ENCODE data around the gene IMPA2. TPM values are rescaled to one million over a fixed set of nuclear protein-coding genes. Genes with fewer than 3 reads are reported as not detected.
A peak's percentile ranks its signal among the peaks of the same experiment; 100 is the strongest.

The IMPA2 gene
- total and polyA plus RNA-seq, 8 donors, result 93.5 to 286 (median 156) TPM

DNA sequence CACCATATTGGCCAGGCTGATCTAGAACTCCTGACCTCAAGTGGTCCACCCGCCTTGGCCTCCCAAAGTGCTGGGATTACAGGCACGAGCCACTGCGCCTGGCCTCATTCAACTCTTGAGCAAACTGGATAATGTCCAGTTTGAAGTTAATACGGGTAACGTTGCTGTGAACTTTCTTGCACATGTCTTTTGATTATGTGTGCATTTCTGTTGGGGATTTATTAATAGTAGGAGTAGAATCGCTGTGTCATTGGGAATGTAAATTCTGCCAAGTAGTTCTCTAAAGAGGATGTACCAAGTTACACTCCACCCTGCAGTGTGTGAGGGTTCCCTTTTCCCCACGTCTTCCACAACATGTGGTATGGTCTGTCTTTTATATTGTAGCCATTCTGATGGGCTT, 6.2 kb downstream of the IMPA2 start:
- WGBS, 2 donors, result 43 to 47% methylated on average over 7 of the region's 7 CpGs
- intact Hi-C loops (cut with DNase I), result no loop called here
- ATAC-seq, result peak in 3 of 4 donors; percentile 8 to 24 (median 18)
- Histone ChIP-seq H3K9me3 (no peaks in the 10 kb centered on the region), H3K4me3 (no peak overlapping the region), H3K36me3 (no peaks in the 10 kb centered on the region), H3K27ac (peak overlapping the region in 1 of 4 donors; percentile 46), H3K27me3 (no peaks in the 10 kb centered on the region), H3K4me1 (peaks cover 54 to 60% (median 57%) of the 10 kb centered on the region in 3 donors)
- peak; percentile 69 for FAIRE-seq
- TF ChIP-seq, protein P1, sequence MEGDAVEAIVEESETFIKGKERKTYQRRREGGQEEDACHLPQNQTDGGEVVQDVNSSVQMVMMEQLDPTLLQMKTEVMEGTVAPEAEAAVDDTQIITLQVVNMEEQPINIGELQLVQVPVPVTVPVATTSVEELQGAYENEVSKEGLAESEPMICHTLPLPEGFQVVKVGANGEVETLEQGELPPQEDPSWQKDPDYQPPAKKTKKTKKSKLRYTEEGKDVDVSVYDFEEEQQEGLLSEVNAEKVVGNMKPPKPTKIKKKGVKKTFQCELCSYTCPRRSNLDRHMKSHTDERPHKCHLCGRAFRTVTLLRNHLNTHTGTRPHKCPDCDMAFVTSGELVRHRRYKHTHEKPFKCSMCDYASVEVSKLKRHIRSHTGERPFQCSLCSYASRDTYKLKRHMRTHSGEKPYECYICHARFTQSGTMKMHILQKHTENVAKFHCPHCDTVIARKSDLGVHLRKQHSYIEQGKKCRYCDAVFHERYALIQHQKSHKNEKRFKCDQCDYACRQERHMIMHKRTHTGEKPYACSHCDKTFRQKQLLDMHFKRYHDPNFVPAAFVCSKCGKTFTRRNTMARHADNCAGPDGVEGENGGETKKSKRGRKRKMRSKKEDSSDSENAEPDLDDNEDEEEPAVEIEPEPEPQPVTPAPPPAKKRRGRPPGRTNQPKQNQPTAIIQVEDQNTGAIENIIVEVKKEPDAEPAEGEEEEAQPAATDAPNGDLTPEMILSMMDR (IDR thresholded peaks at IDR 0.05), result no peak
- DNase-seq, result no peak

DNA sequence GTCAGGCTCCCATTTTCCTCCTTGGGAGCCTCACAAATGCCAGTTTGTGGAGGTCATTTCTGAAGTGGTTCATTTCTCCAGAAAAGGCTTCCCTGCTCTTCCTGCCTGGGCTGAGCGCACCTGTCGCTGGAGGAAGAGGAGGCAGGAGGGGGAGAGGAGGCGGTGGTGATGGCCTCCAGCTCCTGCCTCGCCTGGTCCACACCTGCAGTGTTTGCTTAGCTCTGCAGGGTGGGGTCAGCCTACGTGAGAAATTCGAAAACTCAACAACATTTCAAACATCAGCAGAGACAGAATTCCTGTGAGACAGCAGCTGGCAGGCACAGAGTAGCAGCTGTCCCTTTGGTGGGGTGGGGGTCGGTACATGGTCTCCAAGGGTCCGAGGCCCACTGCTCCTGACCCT, 7.9 kb downstream of the IMPA2 start:
- Histone ChIP-seq H3K27ac (peak overlapping the region; percentile 46 to 78 (median 63)), H3K4me1 (peaks cover 68 to 73% (median 72%) of the 10 kb centered on the region in 3 donors), H3K4me3 (no peak overlapping the region), H3K9me3 (no peaks in the 10 kb centered on the region), H3K36me3 (no peaks in the 10 kb centered on the region), H3K27me3 (no peaks in the 10 kb centered on the region)
- intact Hi-C loops (cut with DNase I), result no loop called here
- TF ChIP-seq, protein P1 (IDR thresholded peaks at IDR 0.05), result no peak
- no peak for ATAC-seq
- 27 to 42% methylated on average over 7 to 8 of the region's 8 CpGs for WGBS, 2 donors
- no peak for DNase-seq
- FAIRE-seq, result no peak

DNA sequence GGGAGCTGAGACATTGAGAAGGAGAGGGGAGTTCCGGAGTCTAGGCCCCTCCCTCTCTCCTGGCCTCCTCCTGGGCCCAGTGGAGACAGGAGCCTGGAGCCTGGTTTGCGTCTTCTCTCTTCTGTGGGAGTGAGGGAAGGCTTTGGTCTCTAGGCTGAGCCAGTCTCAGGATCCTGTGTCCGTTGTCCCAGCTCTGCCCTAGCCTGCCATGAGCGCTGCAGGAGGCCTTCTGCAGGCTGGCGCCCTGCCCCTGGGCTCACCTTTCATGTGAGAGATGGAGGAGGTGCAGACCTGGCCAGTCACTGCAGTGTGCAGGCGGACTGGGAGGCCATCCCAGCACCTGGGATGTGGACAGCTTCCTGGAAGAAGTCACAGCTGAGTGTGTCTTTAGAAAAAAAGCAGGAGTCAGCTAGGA, 8.7 kb downstream of the IMPA2 start:
- TF ChIP-seq, protein P1 (IDR thresholded peaks at IDR 0.05), result no peak
- ATAC-seq, result peak; percentile 61 to 79 (median 66)
- Histone ChIP-seq H3K4me3 (no peak overlapping the region), H3K4me1 (peaks cover 76 to 81% (median 80%) of the 10 kb centered on the region in 3 donors), H3K27ac (peak overlapping the region; percentile 48 to 78 (median 63)), H3K36me3 (no peaks in the 10 kb centered on the region), H3K27me3 (no peaks in the 10 kb centered on the region), H3K9me3 (no peaks in the 10 kb centered on the region)
- peak; percentile 65 to 93 (median 81) for DNase-seq
- no peak for FAIRE-seq
- 16 to 18% methylated on average over 6 of the region's 6 CpGs for WGBS, 2 donors
- intact Hi-C loops (cut with DNase I), result loop anchor here in 1 of 3 donors (5.0 kb wide), 1 partner anchor 48 kb away; no protein-coding TSS in a partner anchor

DNA sequence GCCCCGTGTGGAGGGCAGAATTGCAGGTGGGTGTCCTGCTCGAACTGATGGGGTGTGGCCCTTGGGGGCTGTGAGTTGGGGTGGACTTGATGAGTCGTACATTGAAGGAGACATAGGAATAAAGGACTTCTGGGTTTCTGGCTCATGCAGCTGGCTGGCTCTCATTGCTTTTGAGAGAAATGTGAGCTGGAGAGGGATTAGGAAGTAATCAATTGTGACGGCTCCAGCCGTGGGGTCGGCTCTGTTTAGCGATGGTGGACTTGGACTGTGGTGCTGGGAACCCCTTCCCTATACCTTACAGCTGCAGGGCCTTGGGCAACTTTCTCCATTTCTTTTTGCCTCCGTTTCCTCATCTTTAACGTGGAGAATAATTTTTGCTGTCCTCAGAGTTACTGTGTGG, 9.2 kb downstream of the IMPA2 start:
- H3K4me3 ChIP-seq, result no peak overlapping the region
- intact Hi-C loops (cut with DNase I), result loop anchor here in 1 of 3 donors (5.0 kb wide), 1 partner anchor 48 kb away; no protein-coding TSS in a partner anchor
- FAIRE-seq (no peak), DNase-seq (no peak), ATAC-seq (no peak)
- TF ChIP-seq, protein P1 (IDR thresholded peaks at IDR 0.05), result no peak
- peak overlapping the region; percentile 48 to 78 (median 58) for H3K27ac ChIP-seq
- no peaks in the 10 kb centered on the region for H3K9me3 ChIP-seq
- 37% methylated on average over 9 of the region's 9 CpGs for WGBS, 2 donors
- H3K36me3 ChIP-seq, result no peaks in the 10 kb centered on the region
- H3K27me3 ChIP-seq, result no peaks in the 10 kb centered on the region
- peaks cover 74 to 82% (median 80%) of the 10 kb centered on the region in 3 donors for H3K4me1 ChIP-seq
